Muscle layer of colon (tissue), 2 donors: Measurements from ENCODE around the gene CYRIA.

ENCODE experiments used
- H3K27ac ChIP-seq: one replicate; pipeline ENCODE4 v1.7.0; 2013; ENCODE audit warnings: low read depth, mild to moderate bottlenecking, low read length, moderate library complexity
- H3K27me3 ChIP-seq, 2 donors: one replicate each; pipeline ENCODE4 v1.7.0; 2013; ENCODE audit warnings: low read length in 2 of 2, mild to moderate bottlenecking in 2 of 2; ENCODE audit not compliant: insufficient read depth in 2 of 2, control insufficient read depth in 1 of 2
- H3K36me3 ChIP-seq: one replicate; pipeline ENCODE4 v1.7.0; 2013; ENCODE audit warnings: mild to moderate bottlenecking, low read length; ENCODE audit not compliant: insufficient read depth
- H3K4me1 ChIP-seq: one replicate; pipeline ENCODE4 v1.7.0; 2013; ENCODE audit warnings: mild to moderate bottlenecking, low read length; ENCODE audit not compliant: insufficient read depth
- H3K4me3 ChIP-seq, 2 donors: one replicate each; pipeline ENCODE4 v1.7.0; 2013; ENCODE audit warnings: low read length in 2 of 2, low read depth in 1 of 2, mild to moderate bottlenecking in 1 of 2, moderate library complexity in 1 of 2
- H3K9ac ChIP-seq: one replicate; pipeline ENCODE4 v1.7.0; 2013; ENCODE audit warnings: low read length
- H3K9me3 ChIP-seq: one replicate; pipeline ENCODE4 v1.7.0; 2013; ENCODE audit warnings: mild to moderate bottlenecking, low read length
- donor health status: abdominal sarcoma.
- donor health status: Adenocarcinoma of cecum.

CYRIA gene

DNA sequence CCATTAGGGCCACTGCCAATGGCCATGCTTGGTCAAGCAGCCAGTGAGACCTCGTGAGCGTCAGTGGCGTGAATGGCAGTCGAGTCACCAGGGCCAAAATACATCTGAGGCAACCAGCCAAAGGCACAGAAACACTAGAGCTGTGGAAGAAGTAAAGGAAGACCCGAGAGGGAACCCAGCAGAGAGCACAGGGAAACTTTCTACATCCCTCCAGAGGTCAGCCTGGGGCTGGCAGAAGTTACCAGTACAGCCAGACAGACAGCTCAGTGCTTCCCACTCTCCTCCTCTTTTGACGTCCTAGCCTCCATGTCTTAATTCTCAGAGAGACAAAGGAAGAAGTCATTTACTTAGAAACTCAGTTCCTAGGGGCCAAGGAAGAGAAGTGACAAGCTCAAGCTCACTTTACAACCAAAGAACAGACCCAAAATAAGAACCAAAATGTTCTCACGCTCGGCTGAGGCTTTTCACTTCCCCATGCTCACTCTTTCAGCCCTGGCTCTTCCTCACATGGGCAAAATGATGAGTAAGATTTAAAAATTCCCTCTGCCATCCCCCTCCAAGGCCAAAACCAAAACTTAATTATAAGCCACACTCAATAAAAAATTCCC, 8.7 kb downstream of the CYRIA start:
- Histone ChIP-seq H3K9ac (no peak overlapping the region), H3K4me3 (no peak overlapping the region), H3K4me1 (peaks cover 97% of the 10 kb centered on the region)

GRCh38 chr2:16655905-16656642, 9.6 kb downstream of the CYRIA start:
- Histone ChIP-seq H3K9ac (no peak overlapping the region), H3K27me3 (no peaks in the 10 kb centered on the region), H3K4me3 (no peak overlapping the region), H3K4me1 (peaks cover 98% of the 10 kb centered on the region), H3K9me3 (no peaks in the 10 kb centered on the region), H3K27ac (no peak overlapping the region), H3K36me3 (no peaks in the 10 kb centered on the region)

More for the DNA sequence above, 8.7 kb downstream of the CYRIA start:
- Histone ChIP-seq H3K36me3 (no peaks in the 10 kb centered on the region), H3K27ac (no peak overlapping the region), H3K9me3 (no peaks in the 10 kb centered on the region), H3K27me3 (no peaks in the 10 kb centered on the region)

DNA sequence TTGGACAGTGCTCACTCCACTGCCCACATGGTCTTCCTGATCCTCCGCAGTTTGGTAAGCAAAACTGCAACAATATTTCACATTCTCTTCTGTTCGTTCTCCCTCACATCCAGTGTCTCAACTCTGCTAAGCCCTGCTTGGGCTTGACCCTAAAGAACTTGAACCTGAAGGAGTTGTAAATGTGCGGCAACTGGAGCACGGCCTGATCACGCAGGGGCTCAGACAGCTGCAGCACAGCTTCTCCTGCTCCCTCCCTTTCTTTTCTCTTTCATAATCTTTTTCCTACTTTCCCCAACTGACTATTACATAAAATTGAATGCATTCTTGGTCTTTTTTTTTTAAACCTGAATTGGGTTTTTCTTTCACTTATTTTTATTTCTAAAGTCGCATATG, 10.2 kb downstream of the CYRIA start:
- H3K27me3 ChIP-seq = no peaks in the 10 kb centered on the region
- H3K36me3 ChIP-seq = no peaks in the 10 kb centered on the region
- H3K9ac ChIP-seq = no peak overlapping the region
- no peak overlapping the region for H3K27ac ChIP-seq
- no peak overlapping the region for H3K4me3 ChIP-seq
- no peaks in the 10 kb centered on the region for H3K9me3 ChIP-seq
- peaks cover 96% of the 10 kb centered on the region for H3K4me1 ChIP-seq

GRCh38 chr2:16654833-16655444, 10.7 kb downstream of the CYRIA start:
- peaks cover 96% of the 10 kb centered on the region for H3K4me1 ChIP-seq
- H3K4me3 ChIP-seq = no peak overlapping the region
- no peak overlapping the region for H3K9ac ChIP-seq
- no peaks in the 10 kb centered on the region for H3K9me3 ChIP-seq
- H3K36me3 ChIP-seq = no peaks in the 10 kb centered on the region
- no peaks in the 10 kb centered on the region for H3K27me3 ChIP-seq
- H3K27ac ChIP-seq = no peak overlapping the region

GRCh38 chr2:16653799-16654198, 11.8 kb downstream of the CYRIA start:
- H3K4me1 ChIP-seq = peaks cover 95% of the 10 kb centered on the region
- H3K9ac ChIP-seq = no peak overlapping the region
- H3K27me3 ChIP-seq = no peaks in the 10 kb centered on the region
- H3K9me3 ChIP-seq = no peaks in the 10 kb centered on the region
- H3K27ac ChIP-seq = peak overlapping the region; percentile 55
- no peak overlapping the region for H3K4me3 ChIP-seq
- H3K36me3 ChIP-seq = no peaks in the 10 kb centered on the region

GRCh38 chr2:16653083-16653375, 12.6 kb downstream of the CYRIA start:
- Histone ChIP-seq H3K27ac (peak overlapping the region; percentile 89), H3K4me3 (no peak overlapping the region), H3K27me3 (no peaks in the 10 kb centered on the region), H3K9me3 (no peaks in the 10 kb centered on the region), H3K36me3 (no peaks in the 10 kb centered on the region), H3K9ac (peak overlapping the region; percentile 23), H3K4me1 (peaks cover 87% of the 10 kb centered on the region)

DNA sequence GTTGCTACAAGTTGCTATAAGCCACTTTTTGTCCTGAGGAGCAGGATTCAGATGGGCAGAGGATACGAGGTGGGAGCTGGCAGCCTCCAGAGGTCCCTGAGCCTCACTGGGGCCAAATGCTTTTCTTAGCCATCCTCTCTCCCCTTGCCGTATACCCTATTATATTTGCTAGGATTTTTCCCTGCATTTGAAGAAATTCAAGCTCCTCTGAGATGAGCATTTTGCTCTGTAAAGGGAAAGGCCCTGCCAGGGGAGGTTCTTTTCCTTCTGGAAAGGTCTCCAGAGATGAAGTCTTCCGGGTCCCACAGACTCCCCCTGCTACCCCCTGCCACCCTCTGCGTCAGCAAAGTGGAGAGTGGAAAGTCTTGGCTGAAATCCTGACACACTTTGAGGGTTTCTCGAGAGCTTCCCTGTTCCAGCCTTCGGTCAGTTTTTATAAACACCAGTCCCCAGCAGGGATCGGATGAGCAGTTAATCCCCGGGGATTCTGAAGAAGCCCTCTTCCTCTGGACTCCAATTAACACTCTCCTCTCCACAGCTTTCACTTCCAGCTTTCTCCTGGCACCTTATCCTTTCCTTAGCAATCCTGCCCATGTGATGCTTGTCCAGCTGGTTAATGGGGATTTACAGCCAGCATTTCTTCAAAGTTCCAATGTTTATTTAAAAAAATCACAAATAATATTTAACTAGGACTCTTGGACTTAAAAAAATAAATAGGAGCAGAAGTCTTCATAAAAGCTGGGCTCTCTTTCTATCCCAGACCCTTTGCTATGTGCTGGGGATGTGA, 13.1 kb downstream of the CYRIA start:
- Histone ChIP-seq H3K36me3 (no peaks in the 10 kb centered on the region), H3K27ac (peak overlapping the region; percentile 89), H3K9me3 (no peaks in the 10 kb centered on the region), H3K4me3 (peak overlapping the region in 1 of 2 donors; percentile 25), H3K27me3 (no peaks in the 10 kb centered on the region), H3K9ac (peak overlapping the region; percentile 23), H3K4me1 (peaks cover 82% of the 10 kb centered on the region)

DNA sequence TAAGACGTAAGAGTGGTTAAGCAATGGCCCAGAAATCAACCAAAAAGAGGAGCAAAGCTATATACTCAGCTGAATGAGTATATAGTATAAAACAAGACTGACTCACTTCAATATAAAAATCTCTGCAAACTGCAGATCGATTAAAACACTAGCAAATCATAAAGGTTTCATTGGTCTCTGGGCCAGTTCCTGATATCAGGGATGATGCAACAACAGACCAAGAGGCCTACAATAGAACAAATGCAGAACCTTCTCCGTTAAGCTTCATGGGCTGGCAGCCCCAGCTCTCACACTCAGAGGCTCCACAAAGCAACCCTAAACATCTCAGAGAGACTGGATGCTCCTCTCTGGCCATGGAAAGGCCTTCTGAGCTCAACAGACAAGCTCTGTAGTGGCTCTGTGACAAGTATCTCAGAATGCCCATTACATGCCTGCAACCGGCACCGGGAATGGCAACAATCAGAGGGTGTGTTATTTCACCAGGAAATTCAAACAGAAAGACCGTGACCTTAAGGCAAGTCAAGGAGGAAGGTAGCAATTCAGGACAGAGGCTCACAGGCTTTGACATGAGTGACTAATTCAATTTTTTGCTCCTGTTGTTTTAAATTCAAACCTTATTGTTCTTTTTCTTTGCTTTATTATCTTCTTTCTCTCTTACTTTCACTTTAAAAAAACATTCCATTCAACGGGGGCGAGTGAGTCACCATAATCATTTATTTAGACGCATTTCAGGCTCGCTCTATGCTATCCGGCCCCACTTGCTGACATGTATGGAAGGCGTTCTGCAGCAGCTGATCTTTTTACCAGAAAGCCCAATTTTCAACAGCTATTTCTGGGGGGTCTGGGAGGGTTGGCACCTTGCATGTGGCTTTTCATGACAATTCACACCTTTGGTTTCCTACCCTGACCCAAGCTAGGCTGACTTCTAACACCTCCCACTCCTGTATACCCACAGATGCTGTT, 15.1 kb downstream of the CYRIA start:
- Histone ChIP-seq H3K4me1 (peaks cover 63% of the 10 kb centered on the region), H3K9ac (peak overlapping the region; percentile 20), H3K9me3 (no peaks in the 10 kb centered on the region), H3K4me3 (peak overlapping the region; percentile 34 to 49), H3K27me3 (no peaks in the 10 kb centered on the region), H3K36me3 (no peaks in the 10 kb centered on the region), H3K27ac (peak overlapping the region; percentile 31)

DNA sequence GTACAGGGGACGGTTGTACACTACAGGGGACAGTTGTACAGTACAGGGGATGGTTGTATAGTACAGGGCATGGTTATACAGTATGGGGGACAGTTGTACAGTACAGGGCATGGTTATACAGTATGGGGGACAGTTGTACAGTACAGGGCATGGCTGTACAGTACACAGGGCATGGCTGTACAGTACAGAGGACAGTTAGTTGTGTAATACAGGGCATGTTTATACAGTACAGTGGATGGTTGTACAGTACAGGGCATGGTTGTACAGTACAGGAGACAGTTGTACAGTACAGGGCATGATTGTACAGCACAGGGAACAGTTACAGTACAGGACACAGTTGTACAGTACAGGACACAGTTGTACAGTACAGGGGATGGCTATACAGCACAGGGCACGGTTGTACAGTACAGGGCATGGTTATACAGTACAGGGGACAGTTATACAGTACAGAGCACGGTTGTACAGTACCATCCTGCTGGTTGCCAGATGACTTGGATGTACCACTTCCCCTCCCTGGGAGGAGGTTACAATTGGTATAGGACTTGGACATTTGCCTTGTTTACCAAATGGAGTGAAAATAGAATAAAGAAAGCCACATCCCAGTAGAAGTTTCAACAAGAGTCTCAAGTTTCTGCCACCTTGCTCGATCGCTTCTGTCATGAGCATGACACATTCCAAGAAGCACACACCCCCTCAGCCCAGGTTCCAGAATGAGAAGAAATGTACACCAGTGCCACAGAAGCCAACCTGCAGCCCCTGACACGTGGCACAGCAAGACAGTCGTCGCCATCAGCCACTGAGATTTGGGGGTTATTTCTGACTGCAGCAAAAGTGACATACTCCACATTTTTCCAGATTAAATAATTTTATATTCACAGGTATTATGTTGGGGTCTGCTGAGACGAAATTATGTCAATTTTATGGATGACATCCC, 16.0 kb downstream of the CYRIA start:
- peaks cover 55% of the 10 kb centered on the region for H3K4me1 ChIP-seq
- no peaks in the 10 kb centered on the region for H3K36me3 ChIP-seq
- no peaks in the 10 kb centered on the region for H3K9me3 ChIP-seq
- no peak overlapping the region for H3K4me3 ChIP-seq
- no peak overlapping the region for H3K9ac ChIP-seq
- no peaks in the 10 kb centered on the region for H3K27me3 ChIP-seq
- H3K27ac ChIP-seq = peak overlapping the region; percentile 31

- Histone ChIP-seq H3K4me3 (no peak overlapping the region), H3K9ac (no peak overlapping the region), H3K36me3 (no peaks in the 10 kb centered on the region), H3K4me1 (peaks cover 41% of the 10 kb centered on the region), H3K27ac (no peak overlapping the region), H3K9me3 (no peaks in the 10 kb centered on the region), H3K27me3 (no peaks in the 10 kb centered on the region)
Observed at GRCh38 chr2:16647992-16648617, 17.5 kb downstream of the CYRIA start.
